PC-9 (cell line): ENCODE data around the gene PITRM1. TPM values are rescaled to one million over a fixed set of nuclear protein-coding genes. Genes with fewer than 3 reads are reported as not detected.

ENCODE experiments used
- BruUV-seq: library from RNA; stranded (reverse); fragments of 400-500 nt; replicated peaks from 2 replicates; lab custom pipeline; 2021; lab: Mats Ljungman, UMichigan
- CTCF ChIA-PET: fragments of 300-600 bp; sonication (Branson Sonifier 250); formaldehyde crosslinking; loops from one replicate; lab custom pipeline; 2022; ENCODE audit warnings: antibody characterized with exemption; lab: Charles Lee
- POLR2A ChIA-PET: fragments of 300-600 bp; sonication (Branson Sonifier 250); formaldehyde crosslinking; loops from one replicate; lab custom pipeline; 2022; ENCODE audit warnings: antibody characterized with exemption; ENCODE audit not compliant: unreplicated experiment; lab: Charles Lee
- DNase-seq, 2 experiments: peaks; one replicate each; pipeline versions ENCODE4 v3.0.0 to v3.0.0-alpha.2; 2015 to 2022; ENCODE audit warnings: mixed read lengths in 1 of 2
- H2AFZ ChIP-seq: fragments of 200-600 bp; sonication (generic); 2 replicates; pipeline ENCODE4 v1.8.1; 2017; ENCODE audit warnings: antibody characterized with exemption
- H3F3A ChIP-seq: fragments of 200-600 bp; sonication (generic); 2 replicates; pipeline ENCODE4 v1.8.1; 2017; ENCODE audit warnings: antibody characterized with exemption, mild to moderate bottlenecking, low read depth; ENCODE audit not compliant: insufficient read depth
- H3K27ac ChIP-seq: fragments of 200-600 bp; sonication (generic); 2 replicates; pipeline ENCODE4 v1.6.1; 2016; ENCODE audit warnings: mixed run types
- H3K27me3 ChIP-seq: fragments of 200-600 bp; sonication (generic); 2 replicates; pipeline ENCODE4 v1.6.1; 2016; ENCODE audit warnings: low read depth, mixed run types; ENCODE audit not compliant: insufficient read depth
- H3K36me3 ChIP-seq: fragments of 200-600 bp; sonication (generic); 2 replicates; pipeline ENCODE4 v1.6.1; 2016; ENCODE audit warnings: low read depth, mixed run types
- H3K4me1 ChIP-seq: fragments of 200-600 bp; sonication (generic); replicated peaks from 2 replicates; pipeline ENCODE4 v1.6.1; 2016; ENCODE audit warnings: mixed run types; ENCODE audit not compliant: insufficient read depth
- H3K4me2 ChIP-seq: fragments of 200-600 bp; sonication (generic); 2 replicates; pipeline ENCODE4 v1.6.1; 2017; ENCODE audit warnings: mixed run types
- H3K4me3 ChIP-seq: fragments of 200-600 bp; sonication (generic); 2 replicates; pipeline ENCODE4 v1.6.1; 2016; ENCODE audit warnings: mixed run types
- H3K79me2 ChIP-seq: fragments of 200-600 bp; sonication (generic); 2 replicates; pipeline ENCODE4 v1.6.1; 2017; ENCODE audit warnings: low read depth, mixed run types
- H3K9me2 ChIP-seq: fragments of 200-600 bp; sonication (generic); 2 replicates; pipeline ENCODE4 v1.8.1; 2017; ENCODE audit warnings: mild to moderate bottlenecking; ENCODE audit not compliant: insufficient read depth
- H3K9me3 ChIP-seq: fragments of 200-600 bp; sonication (generic); 2 replicates; pipeline ENCODE4 v1.8.1; 2016; ENCODE audit warnings: low read depth; ENCODE audit not compliant: insufficient read depth
- H4K20me1 ChIP-seq: fragments of 200-600 bp; sonication (generic); 2 replicates; pipeline ENCODE4 v1.8.1; 2017; ENCODE audit not compliant: insufficient read depth
- CTCF ChIP-seq: fragments of 200-600 bp; sonication (generic); conservative IDR thresholded peaks from 2 replicates; pipeline ENCODE4 v1.6.1; 2017; ENCODE audit warnings: mixed run types, antibody characterized with exemption, mild to moderate bottlenecking, moderate library complexity
- EZH2 ChIP-seq: fragments of 200-600 bp; sonication (generic); IDR thresholded peaks from 2 replicates; pipeline ENCODE4 v1.8.0; 2017; ENCODE audit warnings: antibody characterized with exemption, low read depth
- intact Hi-C: fragments of 100-400 bp; cut with micrococcal nuclease; formaldehyde crosslinking; loops from one replicate; pipeline ENCODE4 v1.10.0; 2022; ENCODE audit not compliant: unreplicated experiment
- total RNA-seq: library from RNA; stranded (reverse); gene quantifications from 2 replicates; pipeline ENCODE4 v1.2.3, GENCODE V29; 2021

The PITRM1 gene
- total RNA-seq, 1 experiment from 2014 or later: 124 TPM

DNA sequence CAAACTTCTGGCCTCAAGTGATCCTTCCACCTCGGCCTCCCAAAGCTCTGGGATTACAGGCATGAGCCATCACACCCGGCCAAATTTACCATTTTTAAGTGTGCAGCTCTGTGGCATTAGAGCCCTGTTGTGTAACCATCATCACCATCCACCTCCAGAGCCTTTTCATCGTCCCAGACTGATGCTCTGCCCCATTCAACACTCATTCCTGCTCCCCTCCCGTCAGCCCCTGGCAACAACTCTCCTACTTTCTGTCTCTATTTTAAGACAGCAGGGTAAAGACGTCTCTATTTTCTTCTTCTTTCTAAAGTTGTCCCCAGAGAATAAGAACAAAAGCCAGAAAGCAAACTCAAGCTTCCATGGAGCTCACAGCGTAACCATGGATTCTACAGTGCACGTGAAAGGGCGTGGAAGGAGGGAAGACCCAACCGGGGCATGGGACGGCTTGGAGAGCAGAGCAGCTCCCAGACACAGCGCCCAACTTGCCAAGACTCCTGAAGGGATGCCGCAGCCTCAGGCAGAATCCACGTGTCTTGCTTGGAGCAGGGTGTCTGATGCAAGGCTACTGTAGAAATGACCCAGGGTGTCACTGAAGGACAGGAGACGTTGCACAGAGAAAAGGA is 42.7 kb upstream of the PITRM1 start:
- Histone ChIP-seq H3K9me2 (no peaks in the 10 kb centered on the region), H4K20me1 (no peaks in the 10 kb centered on the region), H3K27ac (no peak overlapping the region), H2AFZ (no peak overlapping the region), H3K4me3 (no peak overlapping the region), H3K27me3 (no peaks in the 10 kb centered on the region), H3K36me3 (no peaks in the 10 kb centered on the region), H3F3A (no peaks in the 10 kb centered on the region), H3K9me3 (no peaks in the 10 kb centered on the region), H3K4me2 (no peak overlapping the region), H3K4me1 (no peaks in the 10 kb centered on the region), H3K79me2 (no peaks in the 10 kb centered on the region)
- DNase-seq: no peak
- intact Hi-C loops: no loop called here
- ChIA-PET CTCF (no interaction called here), POLR2A (no interaction called here)
- no TSS peak for BruUV-seq
- TF ChIP-seq EZH2: no peak
- no peak for TF ChIP-seq CTCF

DNA sequence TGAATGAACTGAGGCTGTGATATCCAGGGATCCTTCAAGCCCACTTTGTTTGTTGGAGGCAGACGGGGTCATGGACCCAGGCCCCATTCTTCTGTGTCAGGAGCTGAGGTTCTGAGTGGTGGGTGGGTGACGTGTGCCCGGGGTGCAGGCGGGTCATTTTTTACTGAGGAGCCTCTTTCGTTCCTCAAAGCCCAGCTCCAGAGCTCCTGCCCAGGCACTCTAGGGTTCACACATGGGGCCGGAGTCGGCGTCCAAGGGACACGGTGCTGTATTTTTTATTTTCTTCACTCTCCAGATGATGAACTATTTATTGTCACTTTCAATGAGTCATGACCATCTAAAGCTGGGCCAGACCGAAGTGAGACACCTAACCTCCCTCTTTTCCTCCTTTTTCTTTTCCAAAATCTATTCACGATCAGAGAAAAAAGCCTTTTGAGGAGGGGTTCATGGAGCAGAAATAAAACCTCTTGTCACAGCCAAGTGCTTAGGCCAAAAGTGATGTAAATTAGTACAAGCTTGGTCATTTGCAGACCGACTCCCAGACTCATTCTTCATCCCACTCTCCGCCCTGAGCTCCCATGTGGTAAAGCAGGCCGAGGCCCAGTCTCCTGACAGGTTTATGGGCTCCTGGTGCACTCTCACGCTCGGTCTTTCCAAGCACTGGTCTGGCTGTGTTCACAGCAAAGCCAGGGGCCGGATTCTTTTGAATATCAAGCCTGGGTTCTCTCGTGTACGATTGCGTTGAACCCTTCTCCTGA is 41.4 kb upstream of the PITRM1 start:
- no peaks in the 10 kb centered on the region for H3K79me2 ChIP-seq
- H3F3A ChIP-seq: no peaks in the 10 kb centered on the region
- TF ChIP-seq CTCF (no peak), EZH2 (no peak)

GRCh38 chr10:3213208-3213607 is 40.6 kb upstream of the PITRM1 start:
- no TSS peak for BruUV-seq
- no peak overlapping the region for H3K27ac ChIP-seq
- TF ChIP-seq EZH2 (no peak), CTCF (no peak)
- H3K4me3 ChIP-seq: no peak overlapping the region
- intact Hi-C loops: no loop called here
- H3K79me2 ChIP-seq: no peaks in the 10 kb centered on the region
- H3K27me3 ChIP-seq: no peaks in the 10 kb centered on the region
- H2AFZ ChIP-seq: no peak overlapping the region
- no peaks in the 10 kb centered on the region for H3K9me3 ChIP-seq
- H3K36me3 ChIP-seq: no peaks in the 10 kb centered on the region
- no peaks in the 10 kb centered on the region for H3F3A ChIP-seq
- CTCF ChIA-PET: no interaction called here
- H3K4me2 ChIP-seq: no peak overlapping the region
- H4K20me1 ChIP-seq: no peaks in the 10 kb centered on the region
- no peaks in the 10 kb centered on the region for H3K4me1 ChIP-seq
- H3K9me2 ChIP-seq: no peaks in the 10 kb centered on the region
- no peak for DNase-seq
- POLR2A ChIA-PET: no interaction called here

More for the DNA sequence above, 41.4 kb upstream of the PITRM1 start:
- Histone ChIP-seq H3K9me3 (no peaks in the 10 kb centered on the region), H3K36me3 (no peaks in the 10 kb centered on the region), H3K9me2 (no peaks in the 10 kb centered on the region), H4K20me1 (no peaks in the 10 kb centered on the region), H3K4me1 (no peaks in the 10 kb centered on the region), H3K4me2 (no peak overlapping the region), H2AFZ (no peak overlapping the region), H3K4me3 (no peak overlapping the region), H3K27me3 (no peaks in the 10 kb centered on the region), H3K27ac (no peak overlapping the region)
- intact Hi-C loops: no loop called here
- POLR2A ChIA-PET: interaction anchor here (0.6 kb wide), 1 partner anchor 789 kb away, joined by 5 read pairs; no protein-coding TSS in a partner anchor
- CTCF ChIA-PET: no interaction called here
- BruUV-seq: no TSS peak
- DNase-seq: no peak
